Neutrophil (primary cell): ENCODE results near the gene COPS7A.
"Not testable (repeated sequence)": the region's sequence is repeated elsewhere in the genome, so short reads cannot be mapped to it uniquely, and the experiment has no call there.

ENCODE experiments used
- H3K27ac ChIP-seq: fragments of 200-600 bp; sonication (generic); 2 replicates; pipeline ENCODE4 v1.5.1; 2016; ENCODE audit warnings: mild to moderate bottlenecking, moderate library complexity
- H3K27me3 ChIP-seq: fragments of 200-600 bp; sonication (generic); 2 replicates; pipeline ENCODE4 v1.6.0; 2016; ENCODE audit warnings: mild to moderate bottlenecking
- H3K36me3 ChIP-seq: fragments of 200-600 bp; sonication (generic); 2 replicates; pipeline ENCODE4 v1.5.1; 2017
- H3K4me1 ChIP-seq, 2 experiments: fragments of 200-600 bp in 1 of 2; sonication (generic) in 1 of 2; 1 replicate in 1 of 2; 2 replicates in 1 of 2; pipeline versions ENCODE4 v1.5.1 to v1.6.1; 2013 to 2016; ENCODE audit warnings: low read depth in 1 of 2, low read length in 1 of 2, mild to moderate bottlenecking in 1 of 2, moderate library complexity in 1 of 2; ENCODE audit not compliant: control insufficient read depth in 1 of 2, insufficient read depth in 1 of 2
- H3K4me3 ChIP-seq, 2 experiments: fragments of 200-600 bp in 1 of 2; sonication (generic) in 1 of 2; 1 replicate in 1 of 2; 2 replicates in 1 of 2; pipeline ENCODE4 v1.5.1; 2013 to 2016; ENCODE audit warnings: low read depth in 1 of 2, low read length in 1 of 2, mild to moderate bottlenecking in 1 of 2, moderate library complexity in 1 of 2
- H3K9me3 ChIP-seq: fragments of 200-600 bp; sonication (generic); 2 replicates; pipeline ENCODE4 v1.5.1; 2016
- CTCF ChIP-seq: fragments of 200-600 bp; sonication (generic); IDR thresholded peaks from 2 replicates; pipeline ENCODE4 v1.5.1; 2016; ENCODE audit warnings: antibody characterized with exemption

COPS7A gene

GRCh38 chr12:6699259-6699988 lies 24.4 kb upstream of the COPS7A start:
- H3K27ac ChIP-seq, result no peak overlapping the region
- no peaks in the 10 kb centered on the region for H3K36me3 ChIP-seq
- peaks cover 0 to 11% of the 10 kb centered on the region in 2 experiments for H3K4me1 ChIP-seq
- H3K9me3 ChIP-seq, result no peaks in the 10 kb centered on the region
- peaks cover 94% of the 10 kb centered on the region for H3K27me3 ChIP-seq
- H3K4me3 ChIP-seq, result no peak overlapping the region
- TF ChIP-seq CTCF, result no peak

- no peak overlapping the region for H3K4me3 ChIP-seq
- peaks cover 0 to 11% of the 10 kb centered on the region in 2 experiments for H3K4me1 ChIP-seq
- no peak overlapping the region for H3K27ac ChIP-seq
- H3K9me3 ChIP-seq, result no peaks in the 10 kb centered on the region
- no peaks in the 10 kb centered on the region for H3K36me3 ChIP-seq
- TF ChIP-seq CTCF, result no peak
- peaks cover 100% of the 10 kb centered on the region for H3K27me3 ChIP-seq
Observed at GRCh38 chr12:6699989-6700645, 23.7 kb upstream of the COPS7A start.

- Histone ChIP-seq H3K9me3 (no peaks in the 10 kb centered on the region), H3K27ac (no peak within 1 kb of the TSS), H3K27me3 (peaks cover 100% of the 10 kb centered on the region), H3K36me3 (no peaks in the 10 kb centered on the region), H3K4me1 (peaks cover 0 to 11% of the 10 kb centered on the region in 2 experiments), H3K4me3 (no peak within 1 kb of the TSS)
- no peak for TF ChIP-seq CTCF
Observed at GRCh38 chr12:6700646-6701051, 23.2 kb upstream of the COPS7A start, which contains the start of gene PIANP. PIANP (minus strand) TSS chr12:6700815; CDS start chr12:6698061, 2,754 bp downstream.

- Histone ChIP-seq H3K4me1 (peaks cover 0 to 11% of the 10 kb centered on the region in 2 experiments), H3K4me3 (no peak overlapping the region), H3K27ac (no peak overlapping the region), H3K9me3 (no peaks in the 10 kb centered on the region), H3K27me3 (peaks cover 100% of the 10 kb centered on the region), H3K36me3 (no peaks in the 10 kb centered on the region)
- TF ChIP-seq CTCF, result no peak
Observed at GRCh38 chr12:6701078-6701768, 22.6 kb upstream of the COPS7A start.

GRCh38 chr12:6703631-6704030 lies 20.2 kb upstream of the COPS7A start:
- H3K27me3 ChIP-seq, result peaks cover 86% of the 10 kb centered on the region
- peaks cover 0 to 11% of the 10 kb centered on the region in 2 experiments for H3K4me1 ChIP-seq
- no peak for TF ChIP-seq CTCF

GRCh38 chr12:6708351-6708750 lies 15.5 kb upstream of the COPS7A start:
- peaks cover 56% of the 10 kb centered on the region for H3K27me3 ChIP-seq
- not testable (repeated sequence) for H3K36me3 ChIP-seq, H3K9me3 ChIP-seq, H3K27ac ChIP-seq, H3K4me3 ChIP-seq, H3K4me1 ChIP-seq

More at GRCh38 chr12:6703631-6704030, 20.2 kb upstream of the COPS7A start:
- Histone ChIP-seq H3K36me3 (no peaks in the 10 kb centered on the region), H3K9me3 (no peaks in the 10 kb centered on the region), H3K4me3 (no peak overlapping the region), H3K27ac (no peak overlapping the region)
